HL-60 (cell line): Measurements from ENCODE around the gene SYTL3.

Source experiments
- CTCF ChIP-seq: IDR thresholded peaks from one replicate; pipeline ENCODE4 v1.5.1; 2011; ENCODE audit warnings: low read length, control low read depth, inconsistent platforms; ENCODE audit not compliant: insufficient read depth
- GABPA ChIP-seq: IDR thresholded peaks from 2 replicates; pipeline ENCODE4 v1.6.1; 2012; ENCODE audit warnings: low read depth
- POLR2AphosphoS5 ChIP-seq: IDR thresholded peaks from 2 replicates; pipeline ENCODE4 v1.6.1; 2012; ENCODE audit warnings: low read depth
- REST ChIP-seq: IDR thresholded peaks from 2 replicates; pipeline ENCODE4 v1.6.1; 2012; ENCODE audit warnings: low read depth; ENCODE audit not compliant: insufficient replicate concordance
- SPI1 ChIP-seq: IDR thresholded peaks from 2 replicates; pipeline ENCODE4 v1.6.1; 2012; ENCODE audit warnings: low read depth, mild to moderate bottlenecking, borderline replicate concordance

- TF ChIP-seq CTCF (no peak), GABPA (no peak), POLR2AphosphoS5 (no peak), REST (no peak), SPI1 (no peak)
Observed at GRCh38 chr6:158756126-158756525, 106.3 kb downstream of the SYTL3 start.
